K562 (cell line): ENCODE results near the gene GPR180. TPM values are rescaled to one million over a fixed set of nuclear protein-coding genes. Genes with fewer than 3 reads are reported as not detected.

ENCODE experiments used
- ATF6 ChIP-seq: sonication (generic); formaldehyde crosslinking; IDR thresholded peaks from 2 replicates; pipeline ENCODE4 v1.4.0; 2020; ENCODE audit warnings: mild to moderate bottlenecking, missing genetic modification reagents
- CLOCK ChIP-seq: fragments of 250-450 bp; sonication (Bioruptor Pico); IDR thresholded peaks from 2 replicates; pipeline ENCODE4 v1.4.0; 2020; ENCODE audit warnings: mild to moderate bottlenecking, moderate library complexity, borderline replicate concordance
- ELF4 ChIP-seq: fragments of 450-650 bp; formaldehyde crosslinking; IDR thresholded peaks from 2 replicates; pipeline ENCODE4 v1.4.0; 2022; ENCODE audit warnings: missing genetic modification characterization
- ZBED1 ChIP-seq: IDR thresholded peaks from 2 replicates; pipeline ENCODE4 v1.6.1; 2014
- polyA plus RNA-seq, 8 experiments: library from polyadenylated mRNA; depleted of rRNA in 4 of 8; stranded (reverse) in 5 of 8; unstranded in 3 of 8; fragments of >200 nt; fragmentation: Nextera tagmentation in 2 of 8; fragmentation: Illumina TruSeq in 1 of 8; extraction: Ambion mirVana in 2 of 8; extraction: Trizol in 1 of 8; gene quantifications; 2 replicates each; pipeline versions ENCODE4 v1.2.1 to v1.2.3, GENCODE V29; 2011 to 2014; ENCODE audit warnings: inconsistent platforms in 1 of 8, missing spikeins in 1 of 8
- total RNA-seq, 7 experiments: library from RNA; depleted of rRNA in 6 of 7; stranded (reverse); fragments of >200 nt in 6 of 7; fragmentation: Illumina TruSeq in 2 of 7; extraction: Trizol in 2 of 7; gene quantifications; 2 replicates each; pipeline versions ENCODE4 v1.2.1 to v1.2.3, GENCODE V29; 2011 to 2021; ENCODE audit warnings: low replicate concordance in 1 of 7
- TF ChIP-seq, protein P1 (sequence below): fragments of 450-650 bp; IDR thresholded peaks from 2 replicates; pipeline ENCODE4 v1.6.1; 2016; ENCODE audit warnings: mild to moderate bottlenecking, moderate library complexity

Gene GPR180
- total and polyA plus RNA-seq, 9 of the 15 experiments (the other 6 are each of a cell fraction or from before 2014, with no cell fraction given), result 0.77 to 4.1 (median 1.8) TPM

GRCh38 chr13:94579063-94579462, 22.6 kb upstream of the GPR180 start (continued):
- TF ChIP-seq, protein P1, sequence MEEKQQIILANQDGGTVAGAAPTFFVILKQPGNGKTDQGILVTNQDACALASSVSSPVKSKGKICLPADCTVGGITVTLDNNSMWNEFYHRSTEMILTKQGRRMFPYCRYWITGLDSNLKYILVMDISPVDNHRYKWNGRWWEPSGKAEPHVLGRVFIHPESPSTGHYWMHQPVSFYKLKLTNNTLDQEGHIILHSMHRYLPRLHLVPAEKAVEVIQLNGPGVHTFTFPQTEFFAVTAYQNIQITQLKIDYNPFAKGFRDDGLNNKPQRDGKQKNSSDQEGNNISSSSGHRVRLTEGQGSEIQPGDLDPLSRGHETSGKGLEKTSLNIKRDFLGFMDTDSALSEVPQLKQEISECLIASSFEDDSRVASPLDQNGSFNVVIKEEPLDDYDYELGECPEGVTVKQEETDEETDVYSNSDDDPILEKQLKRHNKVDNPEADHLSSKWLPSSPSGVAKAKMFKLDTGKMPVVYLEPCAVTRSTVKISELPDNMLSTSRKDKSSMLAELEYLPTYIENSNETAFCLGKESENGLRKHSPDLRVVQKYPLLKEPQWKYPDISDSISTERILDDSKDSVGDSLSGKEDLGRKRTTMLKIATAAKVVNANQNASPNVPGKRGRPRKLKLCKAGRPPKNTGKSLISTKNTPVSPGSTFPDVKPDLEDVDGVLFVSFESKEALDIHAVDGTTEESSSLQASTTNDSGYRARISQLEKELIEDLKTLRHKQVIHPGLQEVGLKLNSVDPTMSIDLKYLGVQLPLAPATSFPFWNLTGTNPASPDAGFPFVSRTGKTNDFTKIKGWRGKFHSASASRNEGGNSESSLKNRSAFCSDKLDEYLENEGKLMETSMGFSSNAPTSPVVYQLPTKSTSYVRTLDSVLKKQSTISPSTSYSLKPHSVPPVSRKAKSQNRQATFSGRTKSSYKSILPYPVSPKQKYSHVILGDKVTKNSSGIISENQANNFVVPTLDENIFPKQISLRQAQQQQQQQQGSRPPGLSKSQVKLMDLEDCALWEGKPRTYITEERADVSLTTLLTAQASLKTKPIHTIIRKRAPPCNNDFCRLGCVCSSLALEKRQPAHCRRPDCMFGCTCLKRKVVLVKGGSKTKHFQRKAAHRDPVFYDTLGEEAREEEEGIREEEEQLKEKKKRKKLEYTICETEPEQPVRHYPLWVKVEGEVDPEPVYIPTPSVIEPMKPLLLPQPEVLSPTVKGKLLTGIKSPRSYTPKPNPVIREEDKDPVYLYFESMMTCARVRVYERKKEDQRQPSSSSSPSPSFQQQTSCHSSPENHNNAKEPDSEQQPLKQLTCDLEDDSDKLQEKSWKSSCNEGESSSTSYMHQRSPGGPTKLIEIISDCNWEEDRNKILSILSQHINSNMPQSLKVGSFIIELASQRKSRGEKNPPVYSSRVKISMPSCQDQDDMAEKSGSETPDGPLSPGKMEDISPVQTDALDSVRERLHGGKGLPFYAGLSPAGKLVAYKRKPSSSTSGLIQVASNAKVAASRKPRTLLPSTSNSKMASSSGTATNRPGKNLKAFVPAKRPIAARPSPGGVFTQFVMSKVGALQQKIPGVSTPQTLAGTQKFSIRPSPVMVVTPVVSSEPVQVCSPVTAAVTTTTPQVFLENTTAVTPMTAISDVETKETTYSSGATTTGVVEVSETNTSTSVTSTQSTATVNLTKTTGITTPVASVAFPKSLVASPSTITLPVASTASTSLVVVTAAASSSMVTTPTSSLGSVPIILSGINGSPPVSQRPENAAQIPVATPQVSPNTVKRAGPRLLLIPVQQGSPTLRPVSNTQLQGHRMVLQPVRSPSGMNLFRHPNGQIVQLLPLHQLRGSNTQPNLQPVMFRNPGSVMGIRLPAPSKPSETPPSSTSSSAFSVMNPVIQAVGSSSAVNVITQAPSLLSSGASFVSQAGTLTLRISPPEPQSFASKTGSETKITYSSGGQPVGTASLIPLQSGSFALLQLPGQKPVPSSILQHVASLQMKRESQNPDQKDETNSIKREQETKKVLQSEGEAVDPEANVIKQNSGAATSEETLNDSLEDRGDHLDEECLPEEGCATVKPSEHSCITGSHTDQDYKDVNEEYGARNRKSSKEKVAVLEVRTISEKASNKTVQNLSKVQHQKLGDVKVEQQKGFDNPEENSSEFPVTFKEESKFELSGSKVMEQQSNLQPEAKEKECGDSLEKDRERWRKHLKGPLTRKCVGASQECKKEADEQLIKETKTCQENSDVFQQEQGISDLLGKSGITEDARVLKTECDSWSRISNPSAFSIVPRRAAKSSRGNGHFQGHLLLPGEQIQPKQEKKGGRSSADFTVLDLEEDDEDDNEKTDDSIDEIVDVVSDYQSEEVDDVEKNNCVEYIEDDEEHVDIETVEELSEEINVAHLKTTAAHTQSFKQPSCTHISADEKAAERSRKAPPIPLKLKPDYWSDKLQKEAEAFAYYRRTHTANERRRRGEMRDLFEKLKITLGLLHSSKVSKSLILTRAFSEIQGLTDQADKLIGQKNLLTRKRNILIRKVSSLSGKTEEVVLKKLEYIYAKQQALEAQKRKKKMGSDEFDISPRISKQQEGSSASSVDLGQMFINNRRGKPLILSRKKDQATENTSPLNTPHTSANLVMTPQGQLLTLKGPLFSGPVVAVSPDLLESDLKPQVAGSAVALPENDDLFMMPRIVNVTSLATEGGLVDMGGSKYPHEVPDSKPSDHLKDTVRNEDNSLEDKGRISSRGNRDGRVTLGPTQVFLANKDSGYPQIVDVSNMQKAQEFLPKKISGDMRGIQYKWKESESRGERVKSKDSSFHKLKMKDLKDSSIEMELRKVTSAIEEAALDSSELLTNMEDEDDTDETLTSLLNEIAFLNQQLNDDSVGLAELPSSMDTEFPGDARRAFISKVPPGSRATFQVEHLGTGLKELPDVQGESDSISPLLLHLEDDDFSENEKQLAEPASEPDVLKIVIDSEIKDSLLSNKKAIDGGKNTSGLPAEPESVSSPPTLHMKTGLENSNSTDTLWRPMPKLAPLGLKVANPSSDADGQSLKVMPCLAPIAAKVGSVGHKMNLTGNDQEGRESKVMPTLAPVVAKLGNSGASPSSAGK, result no peak
- TF ChIP-seq ELF4, result no peak
- TF ChIP-seq ZBED1, result no peak
- no peak for TF ChIP-seq ATF6 (CRISPR knock-in tag)
- TF ChIP-seq CLOCK (CRISPR knock-in tag), result no peak
